Sigmoid colon (tissue), 4 donors: Measurements from ENCODE around the gene ISYNA1.
A peak's percentile ranks its signal among the peaks of the same experiment; 100 is the strongest.

Experiments
- EP300 ChIP-seq, 4 donors: sonication (generic); formaldehyde crosslinking; IDR thresholded peaks; one replicate each; pipeline ENCODE4 v1.6.1; 2017; ENCODE audit warnings: antibody characterized with exemption in 4 of 4
- POLR2AphosphoS5 ChIP-seq, 4 donors: sonication (generic); formaldehyde crosslinking; IDR thresholded peaks; one replicate each; pipeline ENCODE4 v1.6.1; 2017; ENCODE audit warnings: antibody characterized with exemption in 4 of 4
- TF ChIP-seq, protein P1 (sequence below), 4 experiments: fragments of 450-650 bp in 3 of 4; fragments of 200-600 bp in 1 of 4; IDR thresholded peaks; one replicate each; pipeline ENCODE4 v1.5.1; 2016 to 2019; ENCODE audit warnings: antibody characterized with exemption in 4 of 4, mild to moderate bottlenecking in 3 of 4, moderate library complexity in 2 of 4

DNA sequence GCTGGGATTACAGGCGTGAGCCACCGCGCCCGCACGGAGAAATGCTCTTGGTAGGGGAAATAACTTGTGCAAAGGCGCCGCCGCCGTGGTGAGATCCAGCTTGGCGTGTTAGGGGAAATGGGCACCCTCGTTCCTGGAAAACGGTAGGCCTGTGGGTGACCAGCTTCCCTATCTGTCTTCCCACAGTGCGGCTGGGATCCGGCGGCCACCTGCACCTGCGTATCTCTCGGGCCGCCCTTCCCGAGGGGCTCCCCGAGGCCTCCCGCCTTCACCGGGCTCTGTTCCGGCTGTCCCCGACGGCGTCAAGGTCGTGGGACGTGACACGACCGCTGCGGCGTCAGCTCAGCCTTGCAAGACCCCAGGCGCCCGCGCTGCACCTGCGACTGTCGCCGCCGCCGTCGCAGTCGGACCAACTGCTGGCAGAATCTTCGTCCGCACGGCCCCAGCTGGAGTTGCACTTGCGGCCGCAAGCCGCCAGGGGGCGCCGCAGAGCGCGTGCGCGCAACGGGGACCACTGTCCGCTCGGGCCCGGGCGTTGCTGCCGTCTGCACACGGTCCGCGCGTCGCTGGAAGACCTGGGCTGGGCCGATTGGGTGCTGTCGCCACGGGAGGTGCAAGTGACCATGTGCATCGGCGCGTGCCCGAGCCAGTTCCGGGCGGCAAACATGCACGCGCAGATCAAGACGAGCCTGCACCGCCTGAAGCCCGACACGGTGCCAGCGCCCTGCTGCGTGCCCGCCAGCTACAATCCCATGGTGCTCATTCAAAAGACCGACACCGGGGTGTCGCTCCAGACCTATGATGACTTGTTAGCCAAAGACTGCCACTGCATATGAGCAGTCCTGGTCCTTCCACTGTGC lies 49.6 kb downstream of the ISYNA1 start:
- TF ChIP-seq, protein P1, sequence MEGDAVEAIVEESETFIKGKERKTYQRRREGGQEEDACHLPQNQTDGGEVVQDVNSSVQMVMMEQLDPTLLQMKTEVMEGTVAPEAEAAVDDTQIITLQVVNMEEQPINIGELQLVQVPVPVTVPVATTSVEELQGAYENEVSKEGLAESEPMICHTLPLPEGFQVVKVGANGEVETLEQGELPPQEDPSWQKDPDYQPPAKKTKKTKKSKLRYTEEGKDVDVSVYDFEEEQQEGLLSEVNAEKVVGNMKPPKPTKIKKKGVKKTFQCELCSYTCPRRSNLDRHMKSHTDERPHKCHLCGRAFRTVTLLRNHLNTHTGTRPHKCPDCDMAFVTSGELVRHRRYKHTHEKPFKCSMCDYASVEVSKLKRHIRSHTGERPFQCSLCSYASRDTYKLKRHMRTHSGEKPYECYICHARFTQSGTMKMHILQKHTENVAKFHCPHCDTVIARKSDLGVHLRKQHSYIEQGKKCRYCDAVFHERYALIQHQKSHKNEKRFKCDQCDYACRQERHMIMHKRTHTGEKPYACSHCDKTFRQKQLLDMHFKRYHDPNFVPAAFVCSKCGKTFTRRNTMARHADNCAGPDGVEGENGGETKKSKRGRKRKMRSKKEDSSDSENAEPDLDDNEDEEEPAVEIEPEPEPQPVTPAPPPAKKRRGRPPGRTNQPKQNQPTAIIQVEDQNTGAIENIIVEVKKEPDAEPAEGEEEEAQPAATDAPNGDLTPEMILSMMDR (IDR thresholded peaks at IDR 0.05): peak; percentile 96 to 100 (median 98)
- TF ChIP-seq POLR2AphosphoS5 (IDR thresholded peaks at IDR 0.05) (peak in 2 of 4 donors; percentile 27 to 38), EP300 (IDR thresholded peaks at IDR 0.05) (no peak)
